GM23338 (cell line): ENCODE data around the gene CHAF1B. TPM values are rescaled to one million over a fixed set of nuclear protein-coding genes. Genes with fewer than 3 reads are reported as not detected.

Source experiments
- ATAC-seq: fragments of 200-7000 bp; cut with Tn5 transposase; 3 replicates; pipeline ENCODE4 v1.9.1; 2020
- DNase-seq: peaks from one replicate; pipeline ENCODE4 v3.0.0-alpha.2; 2015; ENCODE audit warnings: low spot score
- H2AFZ ChIP-seq: fragments of 200-600 bp; sonication (generic); 2 replicates; pipeline ENCODE4 v1.8.0; 2016; ENCODE audit warnings: antibody characterized with exemption, mild to moderate bottlenecking, moderate library complexity
- H3F3A ChIP-seq: fragments of 200-600 bp; sonication (generic); replicated peaks from 2 replicates; pipeline ENCODE4 v1.8.0; 2017; ENCODE audit warnings: antibody characterized with exemption, mixed run types, low read depth
- H3K27ac ChIP-seq: fragments of 200-600 bp; sonication (generic); 2 replicates; pipeline ENCODE4 v1.6.1; 2016; ENCODE audit warnings: low read depth
- H3K27me3 ChIP-seq: fragments of 200-600 bp; sonication (generic); 2 replicates; pipeline ENCODE4 v1.8.0; 2016; ENCODE audit warnings: mild to moderate bottlenecking, mixed run types, moderate library complexity; ENCODE audit not compliant: insufficient read depth
- H3K36me3 ChIP-seq: fragments of 200-600 bp; sonication (generic); 2 replicates; pipeline ENCODE4 v1.8.0; 2016; ENCODE audit warnings: mild to moderate bottlenecking; ENCODE audit not compliant: insufficient read depth
- H3K4me1 ChIP-seq: fragments of 200-600 bp; sonication (generic); 2 replicates; pipeline ENCODE4 v1.8.0; 2016; ENCODE audit warnings: mild to moderate bottlenecking, moderate library complexity; ENCODE audit not compliant: insufficient read depth
- H3K4me2 ChIP-seq: fragments of 200-600 bp; sonication (generic); 2 replicates; pipeline ENCODE4 v1.7.1; 2017; ENCODE audit warnings: mixed run types
- H3K4me3 ChIP-seq: fragments of 200-600 bp; sonication (generic); 2 replicates; pipeline ENCODE4 v1.6.1; 2016; ENCODE audit warnings: mixed run types
- H3K79me2 ChIP-seq: fragments of 200-600 bp; sonication (generic); replicated peaks from 2 replicates; pipeline ENCODE4 v1.8.0; 2017; ENCODE audit warnings: mild to moderate bottlenecking; ENCODE audit not compliant: insufficient read depth
- H3K9me2 ChIP-seq: fragments of 200-600 bp; sonication (generic); 2 replicates; pipeline ENCODE4 v1.8.0; 2017; ENCODE audit not compliant: insufficient read depth
- H4K20me1 ChIP-seq: fragments of 200-600 bp; sonication (generic); replicated peaks from 2 replicates; pipeline ENCODE4 v1.8.0; 2017; ENCODE audit warnings: mild to moderate bottlenecking; ENCODE audit not compliant: insufficient read depth
- H3K27ac Mint-ChIP-seq: 2 replicates; pipeline ENCODE4 v1.8.0; 2020; ENCODE audit warnings: inconsistent platforms, mild to moderate bottlenecking, moderate library complexity, mixed read lengths
- H3K27me3 Mint-ChIP-seq: 3 replicates; pipeline ENCODE4 v1.8.0; 2022; ENCODE audit warnings: low read depth, mild to moderate bottlenecking, moderate library complexity, mixed read lengths, inconsistent platforms; ENCODE audit not compliant: insufficient read depth, poor library complexity
- H3K36me3 Mint-ChIP-seq: 3 replicates; pipeline ENCODE4 v1.8.0; 2021; ENCODE audit warnings: low read depth, mild to moderate bottlenecking, inconsistent platforms, moderate library complexity, mixed read lengths
- H3K4me1 Mint-ChIP-seq: 3 replicates; pipeline ENCODE4 v1.8.0; 2020; ENCODE audit warnings: mild to moderate bottlenecking, inconsistent platforms, mixed read lengths
- H3K4me3 Mint-ChIP-seq: 3 replicates; pipeline ENCODE4 v1.8.0; 2021; ENCODE audit warnings: moderate library complexity, mild to moderate bottlenecking, inconsistent platforms, mixed read lengths
- H3K9me3 Mint-ChIP-seq: 3 replicates; pipeline ENCODE4 v1.8.0; 2020; ENCODE audit warnings: moderate library complexity, mild to moderate bottlenecking, inconsistent platforms, mixed read lengths
- CTCF ChIP-seq, 2 experiments: fragments of 200-600 bp in 1 of 2; sonication (generic) in 1 of 2; conservative IDR thresholded peaks; 2 replicates each; pipeline versions ENCODE4 v1.5.1 to v1.6.1; 2016 to 2017; ENCODE audit warnings: antibody characterized with exemption in 2 of 2, low read depth in 2 of 2, mild to moderate bottlenecking in 2 of 2, moderate library complexity in 1 of 2
- EZH2 ChIP-seq: fragments of 200-600 bp; sonication (generic); IDR thresholded peaks from one replicate; pipeline ENCODE4 v1.8.0; 2017; ENCODE audit warnings: antibody characterized with exemption, mild to moderate bottlenecking, low read depth; ENCODE audit not compliant: unreplicated experiment
- REST ChIP-seq: IDR thresholded peaks from one replicate; pipeline ENCODE4 v1.6.1; 2018; ENCODE audit warnings: antibody characterized with exemption; ENCODE audit not compliant: unreplicated experiment
- ZNF114 ChIP-seq: fragments of 250-450 bp; sonication (Bioruptor Pico); IDR thresholded peaks from 2 replicates; pipeline ENCODE4 v1.5.0; 2020; ENCODE audit warnings: mild to moderate bottlenecking, moderate library complexity
- ZNF331 ChIP-seq: fragments of 250-450 bp; sonication (Bioruptor Pico); IDR thresholded peaks from 2 replicates; pipeline ENCODE4 v1.5.0; 2020; ENCODE audit warnings: low read depth, mild to moderate bottlenecking, moderate library complexity
- ZNF462 ChIP-seq: fragments of 250-450 bp; sonication (Bioruptor Pico); IDR thresholded peaks from 2 replicates; pipeline ENCODE4 v1.5.0; 2020; ENCODE audit warnings: mild to moderate bottlenecking, moderate library complexity
- polyA plus RNA-seq: library from polyadenylated mRNA; unstranded; fragments of >200 nt; fragmentation: Nextera tagmentation; extraction: Ambion mirVana; gene quantifications from 2 replicates; pipeline ENCODE4 v1.2.1, GENCODE V29; 2016
- total RNA-seq: library from RNA; depleted of rRNA; stranded (reverse); fragments of >200 nt; shearing (Covaris generic); gene quantifications from 2 replicates; pipeline ENCODE4 v1.2.3, GENCODE V29; 2014

CHAF1B gene
- total and polyA plus RNA-seq, 2 experiments from 2014 or later, result 7.9 to 13.1 TPM

- no peaks in the 10 kb centered on the region; the same call in 2 of the 3 replicates for H3K9me3 Mint-ChIP-seq
- H3K27ac ChIP-seq, result no peak overlapping the region
- no peaks in the 10 kb centered on the region for H3K9me2 ChIP-seq
- ATAC-seq (peak; percentile 88), DNase-seq (peak; percentile 79)
- no peak overlapping the region for H3K4me2 ChIP-seq
- 0 out of 2 replicates have a peak, but pooled peaks cover 4% of the 10 kb centered on the region for H3F3A ChIP-seq
- H3K27me3 ChIP-seq, result no peaks in the 10 kb centered on the region
- H3K4me1 ChIP-seq, result peaks cover 4% of the 10 kb centered on the region; the same call in 1 of the 2 replicates
- peak overlapping the region; percentile 86 for H2AFZ ChIP-seq
- no peaks in the 10 kb centered on the region for H3K36me3 Mint-ChIP-seq
- H3K4me3 ChIP-seq, result no peak overlapping the region
- H3K4me1 Mint-ChIP-seq, result peaks cover 12% of the 10 kb centered on the region
- peaks cover 12% of the 10 kb centered on the region for H3K27me3 Mint-ChIP-seq
- H3K4me3 Mint-ChIP-seq, result no peak overlapping the region
- TF ChIP-seq CTCF (conservative IDR thresholded peaks at IDR 0.05; ENCODE audit: low read depth in 2 of 2), result 0 out of 4 replicates have a peak, but pooled peaks of 1 of the 2 experiments have one; percentile 11
- TF ChIP-seq REST, result no peak
- H3K36me3 ChIP-seq, result no peaks in the 10 kb centered on the region; the same call in 1 of the 2 replicates
- peak overlapping the region; percentile 80; the same call in 1 of the 2 replicates for H3K27ac Mint-ChIP-seq
- no peaks in the 10 kb centered on the region for H4K20me1 ChIP-seq
- H3K79me2 ChIP-seq, result no peaks in the 10 kb centered on the region
Measured at GRCh38 chr21:36429947-36430546, 44.9 kb downstream of the CHAF1B start.

- no peaks in the 10 kb centered on the region for H4K20me1 ChIP-seq
- H3K4me2 ChIP-seq, result no peak overlapping the region
- peaks cover 4% of the 10 kb centered on the region; the same call in 1 of the 2 replicates for H3K4me1 ChIP-seq
- no peak for DNase-seq
- H3K36me3 Mint-ChIP-seq, result no peaks in the 10 kb centered on the region
- no peaks in the 10 kb centered on the region; the same call in 1 of the 2 replicates for H3K36me3 ChIP-seq
- H3K27me3 ChIP-seq, result no peaks in the 10 kb centered on the region
- no peaks in the 10 kb centered on the region for H3K9me2 ChIP-seq
- no peak overlapping the region for H2AFZ ChIP-seq
- H3K79me2 ChIP-seq, result no peaks in the 10 kb centered on the region
- H3K4me3 ChIP-seq, result no peak overlapping the region
- H3K4me3 Mint-ChIP-seq, result no peak overlapping the region
- no peak for ATAC-seq
- H3K27ac Mint-ChIP-seq, result no peak overlapping the region
- no peaks in the 10 kb centered on the region; the same call in 2 of the 3 replicates for H3K9me3 Mint-ChIP-seq
- H3K4me1 Mint-ChIP-seq, result peaks cover 10% of the 10 kb centered on the region; the same call in 2 of the 3 replicates
- no peak for TF ChIP-seq EZH2
- no peak for TF ChIP-seq ZNF331 (CRISPR knock-in tag)
- TF ChIP-seq ZNF462 (CRISPR knock-in tag), result no peak
- no peak for TF ChIP-seq ZNF114
- H3K27ac ChIP-seq, result no peak overlapping the region
- H3F3A ChIP-seq, result 0 out of 2 replicates have a peak, but pooled peaks cover 4% of the 10 kb centered on the region
- peaks cover 9% of the 10 kb centered on the region for H3K27me3 Mint-ChIP-seq
Measured at GRCh38 chr21:36430841-36431240, 45.6 kb downstream of the CHAF1B start.
